SK-N-MC (cell line): ENCODE data around the gene M6PR.

Experiments
- EZH2 ChIP-seq: fragments of 200-600 bp; sonication (generic); IDR thresholded peaks from one replicate; pipeline ENCODE4 v1.6.1; 2017; ENCODE audit warnings: antibody characterized with exemption
- FOXP2 ChIP-seq: optimal IDR thresholded peaks from 2 replicates; pipeline ENCODE3; 2011; ENCODE audit warnings: mild to moderate bottlenecking, moderate library complexity; ENCODE audit not compliant: insufficient read depth; ENCODE audit errors: extremely low read length, control extremely low read depth
- POLR2AphosphoS5 ChIP-seq: IDR thresholded peaks from 2 replicates; pipeline ENCODE4 v1.6.1; 2012; ENCODE audit warnings: mild to moderate bottlenecking, low read depth, low read length, borderline replicate concordance

DNA sequence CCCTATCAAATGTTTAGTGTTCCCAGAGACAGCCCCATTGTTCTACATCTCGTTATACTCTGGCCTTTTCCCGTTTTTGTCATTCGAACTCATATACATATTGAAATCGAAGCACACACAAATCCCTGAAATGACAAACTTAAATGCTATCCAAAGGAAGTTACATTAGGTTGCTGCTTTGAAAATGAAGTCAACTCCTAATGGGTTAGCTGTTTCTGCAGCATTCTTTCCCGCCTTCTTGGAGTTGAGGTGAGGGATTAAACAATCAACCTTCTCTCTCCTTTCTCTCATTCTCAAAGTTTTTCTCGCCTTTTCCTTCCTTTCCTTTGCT lies 35.8 kb downstream of the M6PR start:
- TF ChIP-seq EZH2 = no peak
- no peak for TF ChIP-seq POLR2AphosphoS5
- TF ChIP-seq FOXP2 = no peak
